CD4-positive, alpha-beta T cell (primary cell): ENCODE data around the gene ARHGEF28. TPM values are rescaled to one million over a fixed set of nuclear protein-coding genes. Genes with fewer than 3 reads are reported as not detected.

Experiments used
- ATAC-seq: fragments of 200-7000 bp; cut with Tn5 transposase; one replicate; pipeline ENCODE4 v1.10.0; 2022; ENCODE audit warnings: mild to moderate bottlenecking; ENCODE audit not compliant: poor library complexity
- CTCF ChIA-PET: fragments of 350-600 bp; sonication (Branson Sonifier 250); formaldehyde crosslinking; loops from one replicate; lab custom pipeline; 2021; ENCODE audit warnings: antibody characterized with exemption, inconsistent platforms; lab: Charles Lee
- POLR2A ChIA-PET: fragments of 350-600 bp; sonication (Branson Sonifier 250); formaldehyde crosslinking; loops from one replicate; lab custom pipeline; 2021; ENCODE audit warnings: antibody characterized with exemption, inconsistent platforms; lab: Charles Lee
- DNase-seq, 14 experiments: peaks; one replicate each; pipeline ENCODE4 v3.0.0-alpha.2; 2013 to 2020; ENCODE audit warnings: mixed read lengths in 2 of 14
- H3K27ac ChIP-seq, 2 donors: one replicate each; pipeline versions ENCODE4 v1.5.1 to v1.7.0; 2013; ENCODE audit warnings: low read length in 2 of 2, low read depth in 1 of 2, mild to moderate bottlenecking in 1 of 2
- H3K27me3 ChIP-seq, 2 experiments: 1 replicate in 1 of 2; 2 replicates in 1 of 2; pipeline versions ENCODE4 v1.6.1 to v1.7.0; 2013; ENCODE audit warnings: low read length in 2 of 2, control low read depth in 1 of 2, mild to moderate bottlenecking in 1 of 2, moderate library complexity in 1 of 2; ENCODE audit not compliant: insufficient read depth in 2 of 2, control insufficient read depth in 1 of 2
- H3K36me3 ChIP-seq: one replicate; pipeline ENCODE4 v1.6.1; 2013; ENCODE audit warnings: low read length, control low read depth; ENCODE audit not compliant: insufficient read depth
- H3K4me1 ChIP-seq: one replicate; pipeline ENCODE4 v1.6.1; 2013; ENCODE audit warnings: low read length, control low read depth; ENCODE audit not compliant: insufficient read depth
- H3K4me3 ChIP-seq: one replicate; pipeline ENCODE4 v1.5.1; 2013; ENCODE audit warnings: mild to moderate bottlenecking, low read length, moderate library complexity
- H3K9me3 ChIP-seq, 2 experiments: 1 replicate in 1 of 2; 2 replicates in 1 of 2; pipeline versions ENCODE4 v1.6.1 to v1.7.0; 2013; ENCODE audit warnings: low read length in 2 of 2, mild to moderate bottlenecking in 2 of 2, control low read depth in 1 of 2, moderate library complexity in 1 of 2; ENCODE audit not compliant: control insufficient read depth in 1 of 2, insufficient read depth in 1 of 2
- H3K27ac Mint-ChIP-seq: one replicate; pipeline ENCODE4 v1.8.0; 2020; ENCODE audit warnings: mixed read lengths
- H3K27me3 Mint-ChIP-seq: one replicate; pipeline ENCODE4 v1.8.0; 2021; ENCODE audit warnings: mixed read lengths
- H3K36me3 Mint-ChIP-seq: one replicate; pipeline ENCODE4 v1.8.0; 2021; ENCODE audit warnings: low read depth, mixed read lengths
- H3K4me1 Mint-ChIP-seq: one replicate; pipeline ENCODE4 v1.8.0; 2021; ENCODE audit warnings: low read depth, mixed read lengths
- H3K4me3 Mint-ChIP-seq: one replicate; pipeline ENCODE4 v1.8.0; 2020; ENCODE audit warnings: mild to moderate bottlenecking, mixed read lengths
- H3K9me3 Mint-ChIP-seq: one replicate; pipeline ENCODE4 v1.8.0; 2020; ENCODE audit warnings: mixed read lengths
- CTCF ChIP-seq: fragments of 200-600 bp; IDR thresholded peaks from one replicate; pipeline ENCODE4 v1.8.0; 2022; ENCODE audit warnings: antibody characterized with exemption, mild to moderate bottlenecking
- intact Hi-C, 2 experiments: fragments of 100-400 bp; cut with DNase I in 1 of 2; cut with micrococcal nuclease in 1 of 2; formaldehyde crosslinking; loops; one replicate each; pipeline versions ENCODE4 v1.15.1 to v1.9.0; 2023 to 2025; cut with DNase I, micrococcal nuclease
- total RNA-seq, 174 experiments: library from RNA in 2 of 174; stranded (reverse) in 2 of 174; gene quantifications; one replicate each; pipeline ENCODE4 v1.2.3 and lab custom pipeline; 2021 to 2026

The ARHGEF28 gene
- total RNA-seq, 2 experiments from 2014 or later: not detected

DNA sequence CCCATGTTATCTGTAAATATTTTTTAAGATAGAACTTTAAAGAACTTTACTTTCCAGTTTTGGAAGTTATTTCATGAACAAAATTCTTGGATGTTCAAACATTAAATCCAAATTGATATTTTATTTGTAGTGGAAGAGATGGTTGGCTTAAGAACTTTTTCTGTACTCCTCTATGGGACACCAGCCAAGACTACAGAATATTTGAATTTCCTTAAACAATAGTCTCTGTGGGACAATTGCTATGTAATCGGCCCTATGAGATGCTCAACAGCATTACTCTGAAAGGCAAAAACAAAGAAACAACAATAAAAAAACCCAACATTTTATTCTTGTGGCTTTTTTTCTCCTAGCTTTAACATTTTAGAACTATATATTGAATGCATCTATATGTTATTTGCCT is 289.3 kb downstream of the ARHGEF28 start:
- H3K4me3 Mint-ChIP-seq: no peak overlapping the region
- TF ChIP-seq CTCF: no peak
- intact Hi-C loops: no loop called here

DNA sequence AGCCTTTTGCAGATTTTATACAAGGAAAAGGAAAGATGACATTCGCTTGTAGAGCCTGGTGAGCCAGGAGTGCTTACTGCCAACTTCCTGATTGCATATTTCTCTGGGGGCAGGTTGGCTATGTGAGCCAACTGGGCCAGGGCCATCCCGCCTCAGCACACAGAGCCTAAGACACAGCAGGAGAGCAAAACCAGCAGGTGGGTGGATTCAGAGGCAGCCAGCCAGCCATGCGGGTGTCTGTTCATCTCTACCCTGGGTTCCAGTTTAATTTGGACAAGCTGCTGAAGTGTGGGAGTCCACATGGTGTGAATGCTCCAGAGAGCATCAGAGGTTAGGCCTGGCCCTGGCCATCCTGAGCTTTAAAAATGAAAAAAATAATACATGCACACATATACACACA is 291.4 kb downstream of the ARHGEF28 start:
- peaks cover 5% of the 10 kb centered on the region for H3K27me3 Mint-ChIP-seq
- H3K27me3 ChIP-seq: no peaks in the 10 kb centered on the region
- intact Hi-C loops: no loop called here
- H3K4me3 Mint-ChIP-seq: no peak overlapping the region
- H3K4me1 Mint-ChIP-seq: no peaks in the 10 kb centered on the region
- no peak overlapping the region for H3K4me3 ChIP-seq
- H3K9me3 Mint-ChIP-seq: no peaks in the 10 kb centered on the region
- H3K36me3 Mint-ChIP-seq: no peaks in the 10 kb centered on the region
- H3K27ac ChIP-seq: no peak overlapping the region
- no peaks in the 10 kb centered on the region for H3K9me3 ChIP-seq
- no peak for TF ChIP-seq CTCF
- no peak for ATAC-seq
- no peaks in the 10 kb centered on the region for H3K36me3 ChIP-seq
- H3K4me1 ChIP-seq: no peaks in the 10 kb centered on the region
- POLR2A ChIA-PET: no interaction called here
- DNase-seq: no peak
- H3K27ac Mint-ChIP-seq: no peak overlapping the region
- CTCF ChIA-PET: no interaction called here

More for the DNA sequence above, 289.3 kb downstream of the ARHGEF28 start:
- no peaks in the 10 kb centered on the region for H3K36me3 ChIP-seq
- no peaks in the 10 kb centered on the region for H3K9me3 ChIP-seq
- no peaks in the 10 kb centered on the region for H3K36me3 Mint-ChIP-seq
- no peaks in the 10 kb centered on the region for H3K4me1 Mint-ChIP-seq
- DNase-seq: no peak
- ATAC-seq: no peak
- ChIA-PET CTCF (no interaction called here), POLR2A (no interaction called here)
- no peaks in the 10 kb centered on the region for H3K9me3 Mint-ChIP-seq
- H3K4me1 ChIP-seq: no peaks in the 10 kb centered on the region
- H3K4me3 ChIP-seq: no peak overlapping the region
- H3K27me3 ChIP-seq: no peaks in the 10 kb centered on the region
- no peak overlapping the region for H3K27ac Mint-ChIP-seq
- no peaks in the 10 kb centered on the region for H3K27me3 Mint-ChIP-seq
- H3K27ac ChIP-seq: no peak overlapping the region

GRCh38 chr5:73917891-73918290 is 291.9 kb downstream of the ARHGEF28 start:
- no peak for DNase-seq
- no peak for ATAC-seq
- H3K9me3 ChIP-seq: no peaks in the 10 kb centered on the region
- no peak for TF ChIP-seq CTCF
- no peak overlapping the region for H3K27ac ChIP-seq
- intact Hi-C loops: no loop called here
- no peak overlapping the region for H3K4me3 ChIP-seq
- Mint-ChIP-seq H3K9me3 (no peaks in the 10 kb centered on the region), H3K4me3 (no peak overlapping the region), H3K27me3 (peaks cover 5% of the 10 kb centered on the region), H3K4me1 (no peaks in the 10 kb centered on the region), H3K27ac (no peak overlapping the region), H3K36me3 (no peaks in the 10 kb centered on the region)
- ChIA-PET POLR2A (no interaction called here), CTCF (no interaction called here)
- H3K36me3 ChIP-seq: no peaks in the 10 kb centered on the region
- H3K4me1 ChIP-seq: no peaks in the 10 kb centered on the region
- H3K27me3 ChIP-seq: no peaks in the 10 kb centered on the region
